SU-DHL-6 (cell line): ENCODE measurements around the gene ARMC5.

Experiments used
- H2AFZ ChIP-seq: fragments of 200-600 bp; sonication (generic); 2 replicates; pipeline ENCODE4 v1.6.1; 2014; ENCODE audit warnings: low read depth, mild to moderate bottlenecking, moderate library complexity, mixed read lengths, antibody characterized with exemption, low read length; ENCODE audit not compliant: severe bottlenecking
- H3F3A ChIP-seq: fragments of 200-600 bp; shearing (Covaris generic); 2 replicates; pipeline ENCODE4 v1.6.0; 2016; ENCODE audit warnings: antibody characterized with exemption, mild to moderate bottlenecking; ENCODE audit not compliant: insufficient read depth
- H3K27ac ChIP-seq: fragments of 200-600 bp; sonication (generic); 2 replicates; pipeline ENCODE4 v1.5.1; 2016; ENCODE audit warnings: low read depth, mild to moderate bottlenecking, low read length, moderate library complexity, mixed read lengths
- H3K27me3 ChIP-seq: fragments of 200-600 bp; sonication (generic), shearing (Covaris generic); 2 replicates; pipeline ENCODE4 v1.6.0; 2014; ENCODE audit warnings: mild to moderate bottlenecking, low read length
- H3K36me3 ChIP-seq: fragments of 200-600 bp; sonication (generic); 2 replicates; pipeline ENCODE4 v1.6.1; 2014; ENCODE audit warnings: mild to moderate bottlenecking, low read length, mixed read lengths
- H3K4me2 ChIP-seq: fragments of 300-600, 200-600 bp; shearing (Covaris generic), sonication (generic); 2 replicates; pipeline ENCODE4 v1.6.0; 2014; ENCODE audit warnings: low read length, low read depth, mild to moderate bottlenecking; ENCODE audit not compliant: poor library complexity, severe bottlenecking
- H3K4me3 ChIP-seq: fragments of 200-600 bp; sonication (generic); 2 replicates; pipeline ENCODE4 v1.5.1; 2014; ENCODE audit warnings: antibody characterized with exemption, low read length, mild to moderate bottlenecking, mixed read lengths; ENCODE audit not compliant: insufficient read depth, poor library complexity, severe bottlenecking
- H3K79me2 ChIP-seq: fragments of 200-600 bp; sonication (generic); 2 replicates; pipeline ENCODE4 v1.6.1; 2014; ENCODE audit warnings: mild to moderate bottlenecking, low read length, moderate library complexity; ENCODE audit not compliant: insufficient read depth
- H3K9ac ChIP-seq: fragments of 200-600 bp; sonication (generic); 2 replicates; pipeline ENCODE4 v1.7.0; 2014; ENCODE audit warnings: mild to moderate bottlenecking, low read length
- H3K9me2 ChIP-seq: fragments of 200-600 bp; sonication (generic); replicated peaks from 2 replicates; pipeline ENCODE4 v1.6.1; 2014; ENCODE audit warnings: low read length; ENCODE audit not compliant: insufficient read depth
- H3K9me3 ChIP-seq: fragments of 200-600 bp; sonication (generic); 2 replicates; pipeline ENCODE4 v1.6.1; 2014; ENCODE audit warnings: low read length, mixed read lengths; ENCODE audit not compliant: insufficient read depth
- H4K20me1 ChIP-seq: fragments of 200-600 bp; sonication (generic); 2 replicates; pipeline ENCODE4 v1.6.1; 2014; ENCODE audit warnings: low read depth, mild to moderate bottlenecking, antibody characterized with exemption, low read length, moderate library complexity, mixed read lengths
- CTCF ChIP-seq: fragments of 200-600 bp; sonication (generic); IDR thresholded peaks from one replicate; pipeline ENCODE4 v1.5.1; 2017; ENCODE audit warnings: antibody characterized with exemption, mild to moderate bottlenecking, low read length, moderate library complexity; ENCODE audit not compliant: insufficient read depth, poor library complexity, severe bottlenecking
- EZH2phosphoT487 ChIP-seq: fragments of 200-600 bp; sonication (generic), shearing (Covaris generic); conservative IDR thresholded peaks from 2 replicates; pipeline ENCODE4 v1.6.1; 2018; ENCODE audit warnings: mild to moderate bottlenecking, antibody characterized with exemption, low read length, moderate library complexity, mixed read lengths

Gene ARMC5

DNA sequence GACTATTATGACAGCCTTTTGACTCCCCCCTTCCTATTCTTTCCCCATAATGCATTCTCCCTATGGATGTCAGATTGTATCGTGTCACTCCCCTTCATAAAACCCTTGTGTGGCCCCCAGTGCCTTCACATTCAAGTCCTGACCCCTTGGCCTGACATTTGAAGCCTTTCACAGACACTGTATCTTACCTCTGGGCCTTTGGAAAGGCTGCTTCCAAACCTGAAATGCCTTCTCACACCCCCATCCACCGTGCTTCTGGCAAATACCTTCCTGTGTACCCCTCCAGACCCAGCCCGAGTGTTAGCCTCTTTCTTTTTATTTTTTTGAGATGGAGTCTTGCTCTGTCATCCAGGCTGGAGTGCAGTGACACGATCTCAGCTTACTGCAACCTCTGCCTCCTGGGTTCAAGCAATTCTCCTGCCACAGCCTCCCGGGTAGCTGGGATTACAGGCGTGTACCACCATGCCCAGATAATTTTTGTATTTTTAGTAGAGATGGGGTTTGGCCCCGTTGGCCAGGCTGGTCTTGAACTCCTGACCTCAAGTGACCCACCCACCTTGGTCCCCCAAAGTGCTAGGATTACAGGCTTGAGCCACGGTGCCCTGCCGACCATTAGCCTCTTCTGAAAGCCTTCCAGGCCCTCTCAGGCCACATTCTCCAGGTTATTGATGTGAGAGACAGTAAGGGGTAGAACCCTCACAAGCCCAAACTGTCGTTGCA, 2.1 kb downstream of the ARMC5 start:
- Histone ChIP-seq H3K27ac (no peak overlapping the region), H3F3A (0 out of 2 replicates have a peak, but pooled peaks cover 8% of the 10 kb centered on the region), H4K20me1 (peaks cover 5% of the 10 kb centered on the region; the same call in 1 of the 2 replicates), H3K27me3 (no peaks in the 10 kb centered on the region), H3K4me3 (no peak overlapping the region), H3K79me2 (peaks cover 25% of the 10 kb centered on the region), H3K9me2 (no peaks in the 10 kb centered on the region), H2AFZ (no peak overlapping the region), H3K9me3 (no peaks in the 10 kb centered on the region), H3K36me3 (no peaks in the 10 kb centered on the region), H3K9ac (no peak overlapping the region), H3K4me2 (no peak overlapping the region)
- TF ChIP-seq EZH2phosphoT487 (no peak), CTCF (no peak)

- no peak overlapping the region for H3K4me3 ChIP-seq
- no peaks in the 10 kb centered on the region for H3K36me3 ChIP-seq
- H3K27ac ChIP-seq, result no peak overlapping the region
- H3K9me2 ChIP-seq, result no peaks in the 10 kb centered on the region
- H3K79me2 ChIP-seq, result peaks cover 18% of the 10 kb centered on the region
- H3K27me3 ChIP-seq, result no peaks in the 10 kb centered on the region
- H4K20me1 ChIP-seq, result peaks cover 5% of the 10 kb centered on the region; the same call in 1 of the 2 replicates
- TF ChIP-seq EZH2phosphoT487, result no peak
- no peak for TF ChIP-seq CTCF
- H3F3A ChIP-seq, result 0 out of 2 replicates have a peak, but pooled peaks cover 8% of the 10 kb centered on the region
- no peak overlapping the region for H3K9ac ChIP-seq
- no peaks in the 10 kb centered on the region for H3K9me3 ChIP-seq
- no peak overlapping the region for H3K4me2 ChIP-seq
- H2AFZ ChIP-seq, result no peak overlapping the region
Observed at GRCh38 chr16:31461921-31462804, 2.9 kb downstream of the ARMC5 start.

DNA sequence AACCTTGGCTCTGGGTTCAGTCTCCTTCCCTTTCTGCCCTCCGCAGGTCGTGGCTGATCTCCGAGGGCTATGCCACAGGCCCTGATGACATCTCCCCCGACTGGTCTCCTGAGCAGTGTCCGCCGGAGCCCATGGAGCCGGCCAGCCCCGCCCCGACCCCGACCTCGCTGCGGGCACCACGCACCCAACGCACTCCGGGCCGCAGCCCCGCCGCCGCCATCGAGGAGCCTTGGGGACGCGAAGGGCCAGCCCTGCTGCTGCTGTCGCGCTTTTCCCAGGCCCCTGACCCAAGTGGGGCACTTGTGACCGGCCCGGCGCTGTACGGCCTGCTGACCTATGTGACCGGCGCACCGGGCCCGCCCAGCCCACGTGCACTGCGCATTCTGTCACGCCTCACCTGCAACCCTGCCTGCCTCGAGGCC, 5.1 kb downstream of the ARMC5 start:
- Histone ChIP-seq H3K79me2 (no peaks in the 10 kb centered on the region), H3K27ac (no peak overlapping the region), H2AFZ (no peak overlapping the region), H3K4me3 (no peak overlapping the region), H3K27me3 (no peaks in the 10 kb centered on the region), H4K20me1 (0 out of 2 replicates have a peak, but pooled peaks cover 5% of the 10 kb centered on the region), H3K9me3 (no peaks in the 10 kb centered on the region), H3K4me2 (no peak overlapping the region), H3K36me3 (no peaks in the 10 kb centered on the region), H3F3A (0 out of 2 replicates have a peak, but pooled peaks cover 4% of the 10 kb centered on the region), H3K9me2 (no peaks in the 10 kb centered on the region), H3K9ac (no peak overlapping the region)
- TF ChIP-seq CTCF (no peak), EZH2phosphoT487 (no peak)
